ENCODE results near the gene ZNF148. TPM values are rescaled to one million over a fixed set of nuclear protein-coding genes. Genes with fewer than 3 reads are reported as not detected.

The ZNF148 gene
- total RNA-seq, 1 experiment from 2014 or later: 24.8 TPM

- no peak overlapping the region for H3T11ph ChIP-seq (ENCODE audit: low read length)
- Mint-ChIP-seq H3K9me3 (no peaks in the 10 kb centered on the region), H3K36me3 (ENCODE audit: insufficient read depth in 1 of 3, low read depth in 3 of 3) (peaks cover 0 to 6% (median 2%) of the 10 kb centered on the region in 3 experiments; a peak in 6 of 7 replicates), H3K27ac (peak overlapping the region in 1 of 3 experiments; percentile 61; a peak in 1 of 7 replicates), H3K4me1 (peaks cover 24 to 32% of the 10 kb centered on the region in 2 experiments), H3K27me3 (ENCODE audit: low read depth) (peaks cover 16% of the 10 kb centered on the region), H3K4me3 (peak overlapping the region; percentile 71 to 81)
- no peaks in the 10 kb centered on the region for H3K79me1 ChIP-seq (ENCODE audit: insufficient read depth, low read depth, low read length, poor library complexity, severe bottlenecking)
- peaks cover 6% of the 10 kb centered on the region for H3K23me2 ChIP-seq (ENCODE audit: insufficient read length, low read depth, low read length, poor library complexity, severe bottlenecking)
- H2BK12ac ChIP-seq (ENCODE audit: insufficient read length, low read depth, low read length): no peak overlapping the region
- TF ChIP-seq CTCF (conservative IDR thresholded peaks at IDR 0.05): no peak
- no peaks in the 10 kb centered on the region for H3K27me3 ChIP-seq (ENCODE audit: insufficient read depth, low read length)
- H4K5ac ChIP-seq (ENCODE audit: insufficient read length, low read depth, low read length): no peak overlapping the region
- H2AK5ac ChIP-seq (ENCODE audit: insufficient read length, low read length): no peak overlapping the region
- H2BK20ac ChIP-seq (ENCODE audit: low read depth, low read length, poor library complexity, severe bottlenecking): no peak overlapping the region
- H3K79me2 ChIP-seq (ENCODE audit: insufficient read depth, low read length): peaks cover 1% of the 10 kb centered on the region; the same call in 1 of the 2 replicates
- H4K91ac ChIP-seq (ENCODE audit: insufficient read length, low read depth, low read length): no peak overlapping the region
- H3K4me1 ChIP-seq (ENCODE audit: insufficient read depth, low read length): no peaks in the 10 kb centered on the region
- no peaks in the 10 kb centered on the region for H3K9me3 ChIP-seq (ENCODE audit: control insufficient read depth, low read depth, low read length)
- H2BK15ac ChIP-seq (ENCODE audit: low read depth, low read length): no peak overlapping the region
- no peak overlapping the region for H3K23ac ChIP-seq (ENCODE audit: insufficient read length, low read depth, low read length)
- DNase-seq: peak; percentile 73
- no peaks in the 10 kb centered on the region for H4K20me1 ChIP-seq (ENCODE audit: control insufficient read depth, insufficient read depth, insufficient read length)
- H3K9ac ChIP-seq (ENCODE audit: extremely low read depth, insufficient read length, low read length): peak overlapping the region; percentile 42
- H3K4ac ChIP-seq (ENCODE audit: low read depth, low read length): no peak overlapping the region
- no peak overlapping the region for H2BK120ac ChIP-seq (ENCODE audit: low read depth, low read length, poor library complexity, severe bottlenecking)
- no peak overlapping the region for H4K8ac ChIP-seq (replicated peaks; ENCODE audit: insufficient read length, low read depth, low read length)
- H3K4me2 ChIP-seq (ENCODE audit: insufficient read depth, insufficient read length, low read length): peak overlapping the region; percentile 39
- no peak overlapping the region for H2BK5ac ChIP-seq (ENCODE audit: insufficient read length, low read length)
- no peak overlapping the region for H3K27ac ChIP-seq (ENCODE audit: insufficient read length, low read depth, low read length)
- peak overlapping the region; percentile 75 for H3K18ac ChIP-seq (ENCODE audit: insufficient read length, low read depth, low read length)
- no CpG with 5 or more reads among the region's 28 CpGs for WGBS (ENCODE audit: extremely low coverage, insufficient read length, low lambda C conversion rate)
- H3K56ac ChIP-seq (ENCODE audit: insufficient read length, low read depth, low read length): no peak overlapping the region
- no peak overlapping the region for H2AFZ ChIP-seq (ENCODE audit: low read length)
- H3K14ac ChIP-seq (ENCODE audit: insufficient read depth, low read length): peak overlapping the region; percentile 71
Measured at GRCh38 chr3:125212091-125212508, 163.0 kb downstream of the ZNF148 start.

Data from H9 (cell line).